HepG2 (cell line): Measurements from ENCODE around the gene FCER1A. TPM values are rescaled to one million over a fixed set of nuclear protein-coding genes. Genes with fewer than 3 reads are reported as not detected.

Experiments
- E2F1 ChIP-seq: sonication (generic); formaldehyde crosslinking; IDR thresholded peaks from 2 replicates; pipeline ENCODE4 v1.5.0; 2020; ENCODE audit warnings: missing genetic modification reagents
- PAWR ChIP-seq: sonication (generic); formaldehyde crosslinking; IDR thresholded peaks from 2 replicates; pipeline ENCODE4 v1.4.0; 2020; ENCODE audit warnings: missing genetic modification reagents, mild to moderate bottlenecking, borderline replicate concordance
- SNAI1 ChIP-seq: sonication (generic); formaldehyde crosslinking; IDR thresholded peaks from 2 replicates; pipeline ENCODE4 v1.5.0; 2020; ENCODE audit warnings: mild to moderate bottlenecking, missing genetic modification reagents, borderline replicate concordance
- SP140L ChIP-seq: sonication (generic); formaldehyde crosslinking; IDR thresholded peaks from 2 replicates; pipeline ENCODE4 v1.4.0; 2020; ENCODE audit warnings: missing genetic modification reagents, borderline replicate concordance
- SSRP1 ChIP-seq: IDR thresholded peaks from 2 replicates; pipeline ENCODE4 v1.6.1; 2016; ENCODE audit warnings: control low read depth
- ZBTB1 ChIP-seq: sonication (generic); formaldehyde crosslinking; IDR thresholded peaks from 2 replicates; pipeline ENCODE4 v1.4.0; 2020; ENCODE audit warnings: missing genetic modification reagents, borderline replicate concordance
- ZBTB2 ChIP-seq: sonication (generic); formaldehyde crosslinking; IDR thresholded peaks from 2 replicates; pipeline ENCODE4 v1.8.0; 2022; ENCODE audit warnings: low read depth, missing genetic modification reagents
- ZFP36L2 ChIP-seq: sonication (generic); formaldehyde crosslinking; IDR thresholded peaks from 2 replicates; pipeline ENCODE4 v1.4.0; 2020; ENCODE audit warnings: missing genetic modification reagents
- ZNF260 ChIP-seq: sonication (generic); formaldehyde crosslinking; IDR thresholded peaks from 2 replicates; pipeline ENCODE4 v1.4.0; 2020; ENCODE audit warnings: missing genetic modification reagents, low read depth, mild to moderate bottlenecking, borderline replicate concordance
- ZNF33B ChIP-seq: sonication (generic); formaldehyde crosslinking; IDR thresholded peaks from 2 replicates; pipeline ENCODE4 v1.5.1; 2020; ENCODE audit warnings: mild to moderate bottlenecking, missing genetic modification reagents
- ZNF513 ChIP-seq: sonication (generic); formaldehyde crosslinking; conservative IDR thresholded peaks from 2 replicates; pipeline ENCODE4 v1.5.0; 2020; ENCODE audit warnings: missing genetic modification reagents
- ZNF543 ChIP-seq: sonication (generic); formaldehyde crosslinking; IDR thresholded peaks from 2 replicates; pipeline ENCODE4 v1.4.0; 2020; ENCODE audit warnings: mild to moderate bottlenecking, missing genetic modification reagents
- ZNF558 ChIP-seq: sonication (generic); formaldehyde crosslinking; IDR thresholded peaks from 2 replicates; pipeline ENCODE4 v1.9.0; 2022; ENCODE audit warnings: mild to moderate bottlenecking, missing genetic modification reagents, borderline replicate concordance
- ZNF564 ChIP-seq: sonication (generic); formaldehyde crosslinking; IDR thresholded peaks from 2 replicates; pipeline ENCODE4 v1.8.1; 2023; ENCODE audit warnings: mild to moderate bottlenecking, missing genetic modification reagents
- ZNF670 ChIP-seq: sonication (generic); formaldehyde crosslinking; IDR thresholded peaks from 2 replicates; pipeline ENCODE4 v1.8.0; 2022; ENCODE audit warnings: mild to moderate bottlenecking, missing genetic modification reagents, borderline replicate concordance
- polyA plus RNA-seq, 8 experiments: library from polyadenylated mRNA; depleted of rRNA in 3 of 8; stranded (reverse) in 7 of 8; unstranded in 1 of 8; fragments of >200 nt; fragmentation: Illumina TruSeq in 4 of 8; extraction: Trizol in 4 of 8; gene quantifications; 2 replicates each; pipeline versions ENCODE4 v1.2.1 to v1.2.3, GENCODE V29; 2011 to 2016; ENCODE audit warnings: low read depth in 4 of 8, missing spikeins in 1 of 8, mixed read lengths in 1 of 8; ENCODE audit not compliant: insufficient read depth in 1 of 8
- total RNA-seq, 5 experiments: library from RNA; depleted of rRNA; stranded (reverse); fragments of >200 nt; fragmentation: Illumina TruSeq; extraction: Trizol; gene quantifications; 2 replicates each; pipeline ENCODE4 v1.2.3, GENCODE V29; 2016; ENCODE audit warnings: low read depth in 1 of 5
- TF ChIP-seq, protein P1 (sequence below): sonication (generic); formaldehyde crosslinking; IDR thresholded peaks from 2 replicates; pipeline ENCODE4 v1.4.0; 2020; ENCODE audit warnings: missing genetic modification reagents
- TF ChIP-seq, protein P2 (sequence below): IDR thresholded peaks from 2 replicates; pipeline ENCODE4 v1.4.0; 2020; ENCODE audit warnings: mild to moderate bottlenecking, missing genetic modification reagents
- TF ChIP-seq, protein P3 (sequence below): sonication (generic); formaldehyde crosslinking; IDR thresholded peaks from 2 replicates; pipeline ENCODE4 v1.4.0; 2020; ENCODE audit warnings: missing genetic modification reagents
- TF ChIP-seq, protein P4 (sequence below): sonication (generic); formaldehyde crosslinking; IDR thresholded peaks from 2 replicates; pipeline ENCODE4 v1.4.0; 2020; ENCODE audit warnings: missing genetic modification reagents

FCER1A gene
- total and polyA plus RNA-seq, 2 of the 13 experiments (the other 11 are each of a cell fraction or from before 2014, with no cell fraction given): not detected

GRCh38 chr1:159282118-159282517, 20.0 kb upstream of the FCER1A start (continued):
- TF ChIP-seq SNAI1 (no peak), SP140L (CRISPR knock-in tag) (no peak), ZNF543 (CRISPR knock-in tag) (no peak), E2F1 (no peak), ZBTB1 (no peak), ZNF33B (CRISPR knock-in tag) (no peak), ZNF670 (CRISPR knock-in tag) (no peak), ZNF513 (no peak), ZNF558 (no peak), ZFP36L2 (no peak), PAWR (CRISPR knock-in tag) (no peak), ZBTB2 (CRISPR knock-in tag) (no peak), ZNF564 (CRISPR knock-in tag) (no peak), SSRP1 (no peak), ZNF260 (no peak)
- TF ChIP-seq, protein P1, sequence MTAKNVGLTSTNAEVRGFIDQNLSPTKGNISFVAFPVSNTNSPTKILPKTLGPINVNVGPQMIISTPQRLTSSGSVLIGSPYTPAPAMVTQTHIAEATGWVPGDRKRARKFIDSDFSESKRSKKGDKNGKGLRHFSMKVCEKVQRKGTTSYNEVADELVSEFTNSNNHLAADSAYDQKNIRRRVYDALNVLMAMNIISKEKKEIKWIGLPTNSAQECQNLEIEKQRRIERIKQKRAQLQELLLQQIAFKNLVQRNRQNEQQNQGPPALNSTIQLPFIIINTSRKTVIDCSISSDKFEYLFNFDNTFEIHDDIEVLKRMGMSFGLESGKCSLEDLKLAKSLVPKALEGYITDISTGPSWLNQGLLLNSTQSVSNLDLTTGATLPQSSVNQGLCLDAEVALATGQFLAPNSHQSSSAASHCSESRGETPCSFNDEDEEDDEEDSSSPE (CRISPR knock-in tag): no peak
- TF ChIP-seq, protein P2, sequence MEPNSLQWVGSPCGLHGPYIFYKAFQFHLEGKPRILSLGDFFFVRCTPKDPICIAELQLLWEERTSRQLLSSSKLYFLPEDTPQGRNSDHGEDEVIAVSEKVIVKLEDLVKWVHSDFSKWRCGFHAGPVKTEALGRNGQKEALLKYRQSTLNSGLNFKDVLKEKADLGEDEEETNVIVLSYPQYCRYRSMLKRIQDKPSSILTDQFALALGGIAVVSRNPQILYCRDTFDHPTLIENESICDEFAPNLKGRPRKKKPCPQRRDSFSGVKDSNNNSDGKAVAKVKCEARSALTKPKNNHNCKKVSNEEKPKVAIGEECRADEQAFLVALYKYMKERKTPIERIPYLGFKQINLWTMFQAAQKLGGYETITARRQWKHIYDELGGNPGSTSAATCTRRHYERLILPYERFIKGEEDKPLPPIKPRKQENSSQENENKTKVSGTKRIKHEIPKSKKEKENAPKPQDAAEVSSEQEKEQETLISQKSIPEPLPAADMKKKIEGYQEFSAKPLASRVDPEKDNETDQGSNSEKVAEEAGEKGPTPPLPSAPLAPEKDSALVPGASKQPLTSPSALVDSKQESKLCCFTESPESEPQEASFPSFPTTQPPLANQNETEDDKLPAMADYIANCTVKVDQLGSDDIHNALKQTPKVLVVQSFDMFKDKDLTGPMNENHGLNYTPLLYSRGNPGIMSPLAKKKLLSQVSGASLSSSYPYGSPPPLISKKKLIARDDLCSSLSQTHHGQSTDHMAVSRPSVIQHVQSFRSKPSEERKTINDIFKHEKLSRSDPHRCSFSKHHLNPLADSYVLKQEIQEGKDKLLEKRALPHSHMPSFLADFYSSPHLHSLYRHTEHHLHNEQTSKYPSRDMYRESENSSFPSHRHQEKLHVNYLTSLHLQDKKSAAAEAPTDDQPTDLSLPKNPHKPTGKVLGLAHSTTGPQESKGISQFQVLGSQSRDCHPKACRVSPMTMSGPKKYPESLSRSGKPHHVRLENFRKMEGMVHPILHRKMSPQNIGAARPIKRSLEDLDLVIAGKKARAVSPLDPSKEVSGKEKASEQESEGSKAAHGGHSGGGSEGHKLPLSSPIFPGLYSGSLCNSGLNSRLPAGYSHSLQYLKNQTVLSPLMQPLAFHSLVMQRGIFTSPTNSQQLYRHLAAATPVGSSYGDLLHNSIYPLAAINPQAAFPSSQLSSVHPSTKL (CRISPR knock-in tag): 0 out of 2 replicates have a peak, but pooled peaks have one; percentile 8
- TF ChIP-seq, protein P3, sequence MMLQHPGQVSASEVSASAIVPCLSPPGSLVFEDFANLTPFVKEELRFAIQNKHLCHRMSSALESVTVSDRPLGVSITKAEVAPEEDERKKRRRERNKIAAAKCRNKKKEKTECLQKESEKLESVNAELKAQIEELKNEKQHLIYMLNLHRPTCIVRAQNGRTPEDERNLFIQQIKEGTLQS (CRISPR knock-in tag): peak; percentile 62; the same call in 1 of the 2 replicates
- TF ChIP-seq, protein P4, sequence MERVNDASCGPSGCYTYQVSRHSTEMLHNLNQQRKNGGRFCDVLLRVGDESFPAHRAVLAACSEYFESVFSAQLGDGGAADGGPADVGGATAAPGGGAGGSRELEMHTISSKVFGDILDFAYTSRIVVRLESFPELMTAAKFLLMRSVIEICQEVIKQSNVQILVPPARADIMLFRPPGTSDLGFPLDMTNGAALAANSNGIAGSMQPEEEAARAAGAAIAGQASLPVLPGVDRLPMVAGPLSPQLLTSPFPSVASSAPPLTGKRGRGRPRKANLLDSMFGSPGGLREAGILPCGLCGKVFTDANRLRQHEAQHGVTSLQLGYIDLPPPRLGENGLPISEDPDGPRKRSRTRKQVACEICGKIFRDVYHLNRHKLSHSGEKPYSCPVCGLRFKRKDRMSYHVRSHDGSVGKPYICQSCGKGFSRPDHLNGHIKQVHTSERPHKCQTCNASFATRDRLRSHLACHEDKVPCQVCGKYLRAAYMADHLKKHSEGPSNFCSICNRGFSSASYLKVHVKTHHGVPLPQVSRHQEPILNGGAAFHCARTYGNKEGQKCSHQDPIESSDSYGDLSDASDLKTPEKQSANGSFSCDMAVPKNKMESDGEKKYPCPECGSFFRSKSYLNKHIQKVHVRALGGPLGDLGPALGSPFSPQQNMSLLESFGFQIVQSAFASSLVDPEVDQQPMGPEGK: no peak
